K562 (cell line): ENCODE results near the gene PGM3. TPM values are rescaled to one million over a fixed set of nuclear protein-coding genes. Genes with fewer than 3 reads are reported as not detected.

Experiments
- PRPF4 ChIP-seq: fragments of 200-400 bp; formaldehyde crosslinking; IDR thresholded peaks from one replicate; pipeline ENCODE4 v1.6.1; 2017; ENCODE audit warnings: low read length, low read depth, mild to moderate bottlenecking; ENCODE audit not compliant: insufficient read depth, poor library complexity, severe bottlenecking
- ZNF764 ChIP-seq: fragments of 250-450 bp; sonication (Bioruptor Pico); IDR thresholded peaks from 2 replicates; pipeline ENCODE4 v1.4.0; 2020; ENCODE audit warnings: low read depth, mild to moderate bottlenecking, moderate library complexity
- polyA plus RNA-seq, 8 experiments: library from polyadenylated mRNA; depleted of rRNA in 4 of 8; stranded (reverse) in 5 of 8; unstranded in 3 of 8; fragments of >200 nt; fragmentation: Nextera tagmentation in 2 of 8; fragmentation: Illumina TruSeq in 1 of 8; extraction: Ambion mirVana in 2 of 8; extraction: Trizol in 1 of 8; gene quantifications; 2 replicates each; pipeline versions ENCODE4 v1.2.1 to v1.2.3, GENCODE V29; 2011 to 2014; ENCODE audit warnings: inconsistent platforms in 1 of 8, missing spikeins in 1 of 8
- total RNA-seq, 7 experiments: library from RNA; depleted of rRNA in 6 of 7; stranded (reverse); fragments of >200 nt in 6 of 7; fragmentation: Illumina TruSeq in 2 of 7; extraction: Trizol in 2 of 7; gene quantifications; 2 replicates each; pipeline versions ENCODE4 v1.2.1 to v1.2.3, GENCODE V29; 2011 to 2021; ENCODE audit warnings: low replicate concordance in 1 of 7
- TF ChIP-seq, protein P1 (sequence below): fragments of 200-600 bp; sonication (generic); IDR thresholded peaks from one replicate; pipeline ENCODE4 v1.6.1; 2012; ENCODE audit warnings: mild to moderate bottlenecking, low read depth, low read length, inconsistent platforms
- TF ChIP-seq, protein P2 (sequence below), 2 experiments: fragments of 200-800 bp in 1 of 2; sonication (Bioruptor generic) in 1 of 2; sonication (generic) in 1 of 2; formaldehyde crosslinking in 1 of 2; IDR thresholded peaks in 1 of 2; conservative IDR thresholded peaks in 1 of 2; 2 replicates each; pipeline versions ENCODE4 v1.5.0 to v1.6.1; 2016 to 2020; ENCODE audit warnings: missing compliant biosample characterization in 1 of 2, missing genetic modification characterization in 1 of 2, missing genetic modification reagents in 1 of 2
- TF ChIP-seq, protein P3 (sequence below): fragments of 450-650 bp; formaldehyde crosslinking; IDR thresholded peaks from 2 replicates; pipeline ENCODE4 v1.4.0; 2020; ENCODE audit warnings: mild to moderate bottlenecking, moderate library complexity
- TF ChIP-seq, protein P4 (sequence below): sonication (generic); formaldehyde crosslinking; IDR thresholded peaks from 2 replicates; pipeline ENCODE4 v1.8.0; 2023; ENCODE audit warnings: missing genetic modification reagents, mild to moderate bottlenecking, borderline replicate concordance

PGM3 gene
- total and polyA plus RNA-seq, 9 of the 15 experiments (the other 6 are each of a cell fraction or from before 2014, with no cell fraction given): 19.1 to 107 (median 50.5) TPM

DNA sequence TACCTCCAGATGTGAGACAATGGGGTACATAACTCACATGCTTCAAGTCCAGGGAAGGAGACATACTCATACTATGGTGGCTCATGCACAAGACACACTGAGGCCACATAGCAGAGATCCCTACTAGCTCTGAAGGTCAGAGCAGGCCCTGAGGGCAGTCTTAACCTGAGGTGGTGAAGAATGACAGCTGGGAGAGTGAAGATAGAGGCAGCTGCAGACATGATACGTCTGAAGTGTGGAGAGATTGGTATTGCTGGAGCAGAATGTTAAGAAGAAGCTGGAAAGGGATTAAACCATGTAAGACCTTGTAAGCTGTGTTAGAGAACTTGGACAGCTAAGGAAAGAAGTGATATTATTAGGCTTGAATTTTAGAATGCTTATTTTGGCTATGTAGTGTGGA, 32.9 kb downstream of the PGM3 start (continued):
- TF ChIP-seq, protein P1, sequence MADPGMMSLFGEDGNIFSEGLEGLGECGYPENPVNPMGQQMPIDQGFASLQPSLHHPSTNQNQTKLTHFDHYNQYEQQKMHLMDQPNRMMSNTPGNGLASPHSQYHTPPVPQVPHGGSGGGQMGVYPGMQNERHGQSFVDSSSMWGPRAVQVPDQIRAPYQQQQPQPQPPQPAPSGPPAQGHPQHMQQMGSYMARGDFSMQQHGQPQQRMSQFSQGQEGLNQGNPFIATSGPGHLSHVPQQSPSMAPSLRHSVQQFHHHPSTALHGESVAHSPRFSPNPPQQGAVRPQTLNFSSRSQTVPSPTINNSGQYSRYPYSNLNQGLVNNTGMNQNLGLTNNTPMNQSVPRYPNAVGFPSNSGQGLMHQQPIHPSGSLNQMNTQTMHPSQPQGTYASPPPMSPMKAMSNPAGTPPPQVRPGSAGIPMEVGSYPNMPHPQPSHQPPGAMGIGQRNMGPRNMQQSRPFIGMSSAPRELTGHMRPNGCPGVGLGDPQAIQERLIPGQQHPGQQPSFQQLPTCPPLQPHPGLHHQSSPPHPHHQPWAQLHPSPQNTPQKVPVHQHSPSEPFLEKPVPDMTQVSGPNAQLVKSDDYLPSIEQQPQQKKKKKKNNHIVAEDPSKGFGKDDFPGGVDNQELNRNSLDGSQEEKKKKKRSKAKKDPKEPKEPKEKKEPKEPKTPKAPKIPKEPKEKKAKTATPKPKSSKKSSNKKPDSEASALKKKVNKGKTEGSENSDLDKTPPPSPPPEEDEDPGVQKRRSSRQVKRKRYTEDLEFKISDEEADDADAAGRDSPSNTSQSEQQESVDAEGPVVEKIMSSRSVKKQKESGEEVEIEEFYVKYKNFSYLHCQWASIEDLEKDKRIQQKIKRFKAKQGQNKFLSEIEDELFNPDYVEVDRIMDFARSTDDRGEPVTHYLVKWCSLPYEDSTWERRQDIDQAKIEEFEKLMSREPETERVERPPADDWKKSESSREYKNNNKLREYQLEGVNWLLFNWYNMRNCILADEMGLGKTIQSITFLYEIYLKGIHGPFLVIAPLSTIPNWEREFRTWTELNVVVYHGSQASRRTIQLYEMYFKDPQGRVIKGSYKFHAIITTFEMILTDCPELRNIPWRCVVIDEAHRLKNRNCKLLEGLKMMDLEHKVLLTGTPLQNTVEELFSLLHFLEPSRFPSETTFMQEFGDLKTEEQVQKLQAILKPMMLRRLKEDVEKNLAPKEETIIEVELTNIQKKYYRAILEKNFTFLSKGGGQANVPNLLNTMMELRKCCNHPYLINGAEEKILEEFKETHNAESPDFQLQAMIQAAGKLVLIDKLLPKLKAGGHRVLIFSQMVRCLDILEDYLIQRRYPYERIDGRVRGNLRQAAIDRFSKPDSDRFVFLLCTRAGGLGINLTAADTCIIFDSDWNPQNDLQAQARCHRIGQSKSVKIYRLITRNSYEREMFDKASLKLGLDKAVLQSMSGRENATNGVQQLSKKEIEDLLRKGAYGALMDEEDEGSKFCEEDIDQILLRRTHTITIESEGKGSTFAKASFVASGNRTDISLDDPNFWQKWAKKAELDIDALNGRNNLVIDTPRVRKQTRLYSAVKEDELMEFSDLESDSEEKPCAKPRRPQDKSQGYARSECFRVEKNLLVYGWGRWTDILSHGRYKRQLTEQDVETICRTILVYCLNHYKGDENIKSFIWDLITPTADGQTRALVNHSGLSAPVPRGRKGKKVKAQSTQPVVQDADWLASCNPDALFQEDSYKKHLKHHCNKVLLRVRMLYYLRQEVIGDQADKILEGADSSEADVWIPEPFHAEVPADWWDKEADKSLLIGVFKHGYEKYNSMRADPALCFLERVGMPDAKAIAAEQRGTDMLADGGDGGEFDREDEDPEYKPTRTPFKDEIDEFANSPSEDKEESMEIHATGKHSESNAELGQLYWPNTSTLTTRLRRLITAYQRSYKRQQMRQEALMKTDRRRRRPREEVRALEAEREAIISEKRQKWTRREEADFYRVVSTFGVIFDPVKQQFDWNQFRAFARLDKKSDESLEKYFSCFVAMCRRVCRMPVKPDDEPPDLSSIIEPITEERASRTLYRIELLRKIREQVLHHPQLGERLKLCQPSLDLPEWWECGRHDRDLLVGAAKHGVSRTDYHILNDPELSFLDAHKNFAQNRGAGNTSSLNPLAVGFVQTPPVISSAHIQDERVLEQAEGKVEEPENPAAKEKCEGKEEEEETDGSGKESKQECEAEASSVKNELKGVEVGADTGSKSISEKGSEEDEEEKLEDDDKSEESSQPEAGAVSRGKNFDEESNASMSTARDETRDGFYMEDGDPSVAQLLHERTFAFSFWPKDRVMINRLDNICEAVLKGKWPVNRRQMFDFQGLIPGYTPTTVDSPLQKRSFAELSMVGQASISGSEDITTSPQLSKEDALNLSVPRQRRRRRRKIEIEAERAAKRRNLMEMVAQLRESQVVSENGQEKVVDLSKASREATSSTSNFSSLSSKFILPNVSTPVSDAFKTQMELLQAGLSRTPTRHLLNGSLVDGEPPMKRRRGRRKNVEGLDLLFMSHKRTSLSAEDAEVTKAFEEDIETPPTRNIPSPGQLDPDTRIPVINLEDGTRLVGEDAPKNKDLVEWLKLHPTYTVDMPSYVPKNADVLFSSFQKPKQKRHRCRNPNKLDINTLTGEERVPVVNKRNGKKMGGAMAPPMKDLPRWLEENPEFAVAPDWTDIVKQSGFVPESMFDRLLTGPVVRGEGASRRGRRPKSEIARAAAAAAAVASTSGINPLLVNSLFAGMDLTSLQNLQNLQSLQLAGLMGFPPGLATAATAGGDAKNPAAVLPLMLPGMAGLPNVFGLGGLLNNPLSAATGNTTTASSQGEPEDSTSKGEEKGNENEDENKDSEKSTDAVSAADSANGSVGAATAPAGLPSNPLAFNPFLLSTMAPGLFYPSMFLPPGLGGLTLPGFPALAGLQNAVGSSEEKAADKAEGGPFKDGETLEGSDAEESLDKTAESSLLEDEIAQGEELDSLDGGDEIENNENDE: no peak
- TF ChIP-seq ZNF764 (no peak), PRPF4 (no peak)
- TF ChIP-seq, protein P2, sequence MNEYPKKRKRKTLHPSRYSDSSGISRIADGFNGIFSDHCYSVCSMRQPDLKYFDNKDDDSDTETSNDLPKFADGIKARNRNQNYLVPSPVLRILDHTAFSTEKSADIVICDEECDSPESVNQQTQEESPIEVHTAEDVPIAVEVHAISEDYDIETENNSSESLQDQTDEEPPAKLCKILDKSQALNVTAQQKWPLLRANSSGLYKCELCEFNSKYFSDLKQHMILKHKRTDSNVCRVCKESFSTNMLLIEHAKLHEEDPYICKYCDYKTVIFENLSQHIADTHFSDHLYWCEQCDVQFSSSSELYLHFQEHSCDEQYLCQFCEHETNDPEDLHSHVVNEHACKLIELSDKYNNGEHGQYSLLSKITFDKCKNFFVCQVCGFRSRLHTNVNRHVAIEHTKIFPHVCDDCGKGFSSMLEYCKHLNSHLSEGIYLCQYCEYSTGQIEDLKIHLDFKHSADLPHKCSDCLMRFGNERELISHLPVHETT (CRISPR knock-in tag; conservative IDR thresholded peaks at IDR 0.05 in 1 of 2, IDR thresholded peaks at IDR 0.05 in 1 of 2): no peak
- TF ChIP-seq, protein P3, sequence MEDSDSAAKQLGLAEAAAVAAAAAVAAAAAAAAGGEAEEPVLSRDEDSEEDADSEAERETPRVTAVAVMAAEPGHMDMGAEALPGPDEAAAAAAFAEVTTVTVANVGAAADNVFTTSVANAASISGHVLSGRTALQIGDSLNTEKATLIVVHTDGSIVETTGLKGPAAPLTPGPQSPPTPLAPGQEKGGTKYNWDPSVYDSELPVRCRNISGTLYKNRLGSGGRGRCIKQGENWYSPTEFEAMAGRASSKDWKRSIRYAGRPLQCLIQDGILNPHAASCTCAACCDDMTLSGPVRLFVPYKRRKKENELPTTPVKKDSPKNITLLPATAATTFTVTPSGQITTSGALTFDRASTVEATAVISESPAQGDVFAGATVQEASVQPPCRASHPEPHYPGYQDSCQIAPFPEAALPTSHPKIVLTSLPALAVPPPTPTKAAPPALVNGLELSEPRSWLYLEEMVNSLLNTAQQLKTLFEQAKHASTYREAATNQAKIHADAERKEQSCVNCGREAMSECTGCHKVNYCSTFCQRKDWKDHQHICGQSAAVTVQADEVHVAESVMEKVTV: no peak
- TF ChIP-seq, protein P4, sequence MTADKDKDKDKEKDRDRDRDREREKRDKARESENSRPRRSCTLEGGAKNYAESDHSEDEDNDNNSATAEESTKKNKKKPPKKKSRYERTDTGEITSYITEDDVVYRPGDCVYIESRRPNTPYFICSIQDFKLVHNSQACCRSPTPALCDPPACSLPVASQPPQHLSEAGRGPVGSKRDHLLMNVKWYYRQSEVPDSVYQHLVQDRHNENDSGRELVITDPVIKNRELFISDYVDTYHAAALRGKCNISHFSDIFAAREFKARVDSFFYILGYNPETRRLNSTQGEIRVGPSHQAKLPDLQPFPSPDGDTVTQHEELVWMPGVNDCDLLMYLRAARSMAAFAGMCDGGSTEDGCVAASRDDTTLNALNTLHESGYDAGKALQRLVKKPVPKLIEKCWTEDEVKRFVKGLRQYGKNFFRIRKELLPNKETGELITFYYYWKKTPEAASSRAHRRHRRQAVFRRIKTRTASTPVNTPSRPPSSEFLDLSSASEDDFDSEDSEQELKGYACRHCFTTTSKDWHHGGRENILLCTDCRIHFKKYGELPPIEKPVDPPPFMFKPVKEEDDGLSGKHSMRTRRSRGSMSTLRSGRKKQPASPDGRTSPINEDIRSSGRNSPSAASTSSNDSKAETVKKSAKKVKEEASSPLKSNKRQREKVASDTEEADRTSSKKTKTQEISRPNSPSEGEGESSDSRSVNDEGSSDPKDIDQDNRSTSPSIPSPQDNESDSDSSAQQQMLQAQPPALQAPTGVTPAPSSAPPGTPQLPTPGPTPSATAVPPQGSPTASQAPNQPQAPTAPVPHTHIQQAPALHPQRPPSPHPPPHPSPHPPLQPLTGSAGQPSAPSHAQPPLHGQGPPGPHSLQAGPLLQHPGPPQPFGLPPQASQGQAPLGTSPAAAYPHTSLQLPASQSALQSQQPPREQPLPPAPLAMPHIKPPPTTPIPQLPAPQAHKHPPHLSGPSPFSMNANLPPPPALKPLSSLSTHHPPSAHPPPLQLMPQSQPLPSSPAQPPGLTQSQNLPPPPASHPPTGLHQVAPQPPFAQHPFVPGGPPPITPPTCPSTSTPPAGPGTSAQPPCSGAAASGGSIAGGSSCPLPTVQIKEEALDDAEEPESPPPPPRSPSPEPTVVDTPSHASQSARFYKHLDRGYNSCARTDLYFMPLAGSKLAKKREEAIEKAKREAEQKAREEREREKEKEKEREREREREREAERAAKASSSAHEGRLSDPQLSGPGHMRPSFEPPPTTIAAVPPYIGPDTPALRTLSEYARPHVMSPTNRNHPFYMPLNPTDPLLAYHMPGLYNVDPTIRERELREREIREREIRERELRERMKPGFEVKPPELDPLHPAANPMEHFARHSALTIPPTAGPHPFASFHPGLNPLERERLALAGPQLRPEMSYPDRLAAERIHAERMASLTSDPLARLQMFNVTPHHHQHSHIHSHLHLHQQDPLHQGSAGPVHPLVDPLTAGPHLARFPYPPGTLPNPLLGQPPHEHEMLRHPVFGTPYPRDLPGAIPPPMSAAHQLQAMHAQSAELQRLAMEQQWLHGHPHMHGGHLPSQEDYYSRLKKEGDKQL: no peak
